OCI-LY3 (cell line): Measurements from ENCODE around the gene RIC1.

Experiments used
- CTCF ChIP-seq: fragments of 200-600, 300-600 bp; sonication (generic); IDR thresholded peaks from 2 replicates; pipeline ENCODE4 v1.5.1; 2014; ENCODE audit warnings: antibody characterized with exemption, low read length, low read depth
- EZH2phosphoT487 ChIP-seq: fragments of 200-600 bp; shearing (Covaris generic); IDR thresholded peaks from 2 replicates; pipeline ENCODE4 v1.6.1; 2018; ENCODE audit warnings: antibody characterized with exemption, mixed run types, low read depth

GRCh38 chr9:5688109-5688508 lies 59.2 kb downstream of the RIC1 start:
- TF ChIP-seq CTCF (no peak), EZH2phosphoT487 (no peak)
